DMS114 treated with DMSO at 0.1 percent for 48 hours (cell line): ENCODE data around the gene BET1L.
"Not testable (repeated sequence)": the region's sequence is repeated elsewhere in the genome, so short reads cannot be mapped to it uniquely, and the experiment has no call there.

ENCODE experiments used
- DNase-seq: peaks from one replicate; lab custom pipeline; 2025; ENCODE audit not compliant: unreplicated experiment; lab: John Stamatoyannopoulos, UW

Gene BET1L

GRCh38 chr11:197741-198235 is 9.4 kb downstream of the BET1L start:
- no peak for DNase-seq

- DNase-seq = no peak
These were observed 10.1 kb downstream of the BET1L start for GRCh38 chr11:196786-197731.

DNA sequence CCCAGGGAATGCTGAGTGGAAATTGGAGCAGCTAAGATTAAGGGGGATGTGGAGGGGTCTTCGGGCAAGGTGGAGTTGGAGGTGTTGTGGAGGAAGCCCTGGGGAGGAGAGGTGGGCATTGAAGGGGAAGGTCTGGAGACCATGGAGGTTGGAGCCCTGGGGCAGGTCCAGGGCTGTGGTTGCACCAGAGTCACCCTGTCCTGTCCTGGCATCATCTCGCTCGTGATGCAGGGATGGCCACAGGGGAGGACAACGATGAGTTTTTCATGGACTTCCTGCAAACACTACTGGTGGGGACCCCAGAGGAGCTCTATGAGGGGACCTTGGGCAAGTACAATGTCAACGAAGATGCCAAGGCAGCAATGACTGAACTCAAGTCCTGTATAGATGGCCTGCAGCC is 13.7 kb downstream of the BET1L start:
- not testable (repeated sequence) for DNase-seq

- DNase-seq = not testable (repeated sequence)
These were observed 14.5 kb downstream of the BET1L start, which contains the start of gene SCGB1C1 for GRCh38 chr11:192674-193128. TSS of gene SCGB1C1 (plus strand) at chr11:193078. CDS start at chr11:193100, 22 bp downstream.

- DNase-seq = not testable (repeated sequence)
These were observed 15.4 kb downstream of the BET1L start for GRCh38 chr11:191490-192478.

DNA sequence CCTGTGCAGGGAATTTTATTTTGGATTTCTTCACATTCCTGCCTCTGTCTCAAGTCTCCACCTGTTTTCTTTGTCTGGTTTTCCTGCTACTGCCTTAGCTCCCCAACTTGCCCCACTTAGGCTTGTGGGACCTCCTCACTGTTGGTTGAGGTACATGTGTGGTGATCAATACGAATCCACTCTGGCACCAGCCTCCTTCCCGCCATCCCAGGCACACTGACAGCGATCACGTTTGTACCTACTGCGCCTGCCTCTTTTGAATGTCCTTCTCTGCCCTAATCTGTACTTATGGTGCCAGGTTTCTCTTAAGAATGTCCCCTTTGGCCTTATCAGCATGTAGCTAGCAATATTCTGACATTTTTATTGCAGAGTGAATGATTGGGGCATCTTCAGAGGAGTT is 16.7 kb downstream of the BET1L start:
- not testable (repeated sequence) for DNase-seq

GRCh38 chr11:189843-190311 is 17.3 kb downstream of the BET1L start:
- not testable (repeated sequence) for DNase-seq

- not testable (repeated sequence) for DNase-seq
These were observed 17.9 kb downstream of the BET1L start for GRCh38 chr11:189200-189783.

- not testable (repeated sequence) for DNase-seq
These were observed 27.0 kb downstream of the BET1L start for GRCh38 chr11:180242-180641.
